GM08714 (cell line): Measurements from ENCODE around the gene CDC42EP2.

Experiments used
- H3K4me3 ChIP-seq: fragments of 200-500 bp; sonication (Bioruptor generic); 2 replicates; pipeline ENCODE4 v1.5.1; 2014; ENCODE audit warnings: mild to moderate bottlenecking, low read length, inconsistent platforms
- ZNF274 ChIP-seq: IDR thresholded peaks from 2 replicates; pipeline ENCODE4 v1.6.1; 2012; ENCODE audit warnings: mild to moderate bottlenecking, low read depth, low read length

The CDC42EP2 gene

GRCh38 chr11:65305501-65306268 lies 9.0 kb upstream of the CDC42EP2 start:
- TF ChIP-seq ZNF274: no peak
- H3K4me3 ChIP-seq: no peak overlapping the region

- TF ChIP-seq ZNF274: no peak
- H3K4me3 ChIP-seq: no peak overlapping the region
Observed at GRCh38 chr11:65307298-65308229, 7.1 kb upstream of the CDC42EP2 start.

- TF ChIP-seq ZNF274: no peak
- H3K4me3 ChIP-seq: no peak overlapping the region
Observed at GRCh38 chr11:65308281-65308891, 6.3 kb upstream of the CDC42EP2 start.

GRCh38 chr11:65309006-65309405 lies 5.7 kb upstream of the CDC42EP2 start:
- no peak overlapping the region for H3K4me3 ChIP-seq
- no peak for TF ChIP-seq ZNF274

- no peak for TF ChIP-seq ZNF274
- no peak overlapping the region for H3K4me3 ChIP-seq
Observed at GRCh38 chr11:65310215-65310614, 4.5 kb upstream of the CDC42EP2 start.

- no peak for TF ChIP-seq ZNF274
- no peak overlapping the region for H3K4me3 ChIP-seq
Observed at GRCh38 chr11:65310736-65311135, 3.9 kb upstream of the CDC42EP2 start.

GRCh38 chr11:65311170-65311678 lies 3.4 kb upstream of the CDC42EP2 start:
- TF ChIP-seq ZNF274: no peak
- H3K4me3 ChIP-seq: no peak overlapping the region

- TF ChIP-seq ZNF274: no peak
- H3K4me3 ChIP-seq: peak overlapping the region; percentile 72
Observed at GRCh38 chr11:65315204-65315865, 669 bp downstream of the CDC42EP2 start.

GRCh38 chr11:65315866-65316226 lies 1.2 kb downstream of the CDC42EP2 start:
- TF ChIP-seq ZNF274: no peak
- H3K4me3 ChIP-seq: no peak overlapping the region; the same call in 1 of the 2 replicates

- no peak overlapping the region for H3K4me3 ChIP-seq
- no peak for TF ChIP-seq ZNF274
Observed at GRCh38 chr11:65316227-65317024, 1.8 kb downstream of the CDC42EP2 start.

GRCh38 chr11:65317025-65317786 lies 2.5 kb downstream of the CDC42EP2 start:
- H3K4me3 ChIP-seq: no peak overlapping the region
- no peak for TF ChIP-seq ZNF274

GRCh38 chr11:65320386-65321075 lies 5.9 kb downstream of the CDC42EP2 start:
- no peak overlapping the region for H3K4me3 ChIP-seq
- TF ChIP-seq ZNF274: no peak
